Left lobe of liver (tissue), 2 donors: Measurements from ENCODE around the gene SOCS4. TPM values are rescaled to one million over a fixed set of nuclear protein-coding genes. Genes with fewer than 3 reads are reported as not detected.
A peak's percentile ranks its signal among the peaks of the same experiment; 100 is the strongest.
"Not testable (repeated sequence)": the region's sequence is repeated elsewhere in the genome, so short reads cannot be mapped to it uniquely, and the experiment has no call there.

ENCODE experiments used
- ATAC-seq: fragments of 200-7000 bp; cut with Tn5 transposase; one replicate; pipeline ENCODE4 v1.9.1; 2020; ENCODE audit warnings: mild to moderate bottlenecking, moderate library complexity
- DNase-seq: peaks from one replicate; pipeline ENCODE4 v3.0.0-alpha.2; 2020; ENCODE audit warnings: low spot score
- total RNA-seq: library from RNA; stranded (reverse); gene quantifications from one replicate; pipeline ENCODE4 v1.2.1, GENCODE V29; 2021
- donor health status: DM: no; HTN: no; CAD: no; lungs with moderate emphysema.
- donor health status: DM: no; HTN: yes; CAD: no.

SOCS4 gene
- 4.5 TPM for total RNA-seq

GRCh38 chr14:55026793-55027561 lies at the start of gene SOCS4, which contains the start of gene WDHD1:
SOCS4 (plus strand) TSS chr14:55027236; CDS start chr14:55043042, 15,806 bp downstream.
WDHD1 (minus strand) TSS chr14:55027099; CDS start chr14:55026787, 312 bp downstream.
- ATAC-seq, result peak; percentile 99

DNA sequence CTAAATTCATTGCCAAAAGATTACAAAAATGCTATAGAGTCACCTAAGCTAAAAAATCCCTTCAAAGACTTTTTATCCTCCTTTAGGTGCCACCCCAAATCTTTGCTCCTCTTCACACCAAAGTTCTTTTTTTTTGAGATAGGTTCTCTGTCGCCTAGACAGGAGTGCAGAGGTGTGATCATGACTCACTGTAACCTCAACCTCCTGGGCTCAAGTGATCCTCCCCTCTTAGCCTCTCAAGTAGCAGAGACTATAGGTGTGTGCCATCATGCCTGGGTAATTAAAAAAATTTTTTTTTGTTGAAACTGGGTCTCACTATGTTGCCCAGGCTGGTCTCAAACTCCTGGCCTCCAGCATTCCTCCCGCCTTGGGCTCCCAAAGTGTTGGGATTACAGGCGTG lies 48.0 kb upstream of the SOCS4 start:
- no peak for ATAC-seq
- DNase-seq, result no peak

More at GRCh38 chr14:55026793-55027561, at the start of gene SOCS4, which contains the start of gene WDHD1:
- DNase-seq, result peak; percentile 97

DNA sequence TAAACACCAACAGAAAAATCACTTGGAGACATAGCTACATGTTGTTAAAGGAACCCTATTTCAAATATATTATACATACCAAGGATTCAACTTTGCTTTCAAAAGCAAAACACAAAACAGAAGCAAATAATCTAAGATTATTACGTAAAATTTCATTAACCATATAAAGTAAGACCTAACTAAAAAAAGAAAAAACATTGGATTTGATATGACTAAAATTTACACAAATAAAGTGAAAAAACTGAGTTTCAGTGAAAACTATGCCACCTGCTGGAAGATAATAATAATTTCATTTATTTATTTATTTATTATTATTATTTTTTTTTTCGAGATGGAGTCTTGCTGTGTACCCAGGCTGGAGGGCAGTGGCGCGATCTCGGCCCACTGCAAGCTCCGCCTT lies 45.3 kb upstream of the SOCS4 start:
- DNase-seq, result no peak
- ATAC-seq, result no peak

- no peak for DNase-seq
- ATAC-seq, result no peak
Observed at GRCh38 chr14:54985156-54985555, 41.9 kb upstream of the SOCS4 start.

GRCh38 chr14:55000381-55000780 lies 26.7 kb upstream of the SOCS4 start:
- no peak for ATAC-seq
- DNase-seq, result no peak

GRCh38 chr14:55005071-55005470 lies 22.0 kb upstream of the SOCS4 start:
- ATAC-seq, result no peak
- DNase-seq, result no peak

GRCh38 chr14:55015006-55015405 lies 12.0 kb upstream of the SOCS4 start:
- no peak for DNase-seq
- ATAC-seq, result no peak

- no peak for ATAC-seq
- no peak for DNase-seq
Observed at GRCh38 chr14:55019968-55020554, 7.0 kb upstream of the SOCS4 start.

GRCh38 chr14:55024365-55024764 lies 2.7 kb upstream of the SOCS4 start:
- ATAC-seq, DNase-seq: not testable (repeated sequence)

DNA sequence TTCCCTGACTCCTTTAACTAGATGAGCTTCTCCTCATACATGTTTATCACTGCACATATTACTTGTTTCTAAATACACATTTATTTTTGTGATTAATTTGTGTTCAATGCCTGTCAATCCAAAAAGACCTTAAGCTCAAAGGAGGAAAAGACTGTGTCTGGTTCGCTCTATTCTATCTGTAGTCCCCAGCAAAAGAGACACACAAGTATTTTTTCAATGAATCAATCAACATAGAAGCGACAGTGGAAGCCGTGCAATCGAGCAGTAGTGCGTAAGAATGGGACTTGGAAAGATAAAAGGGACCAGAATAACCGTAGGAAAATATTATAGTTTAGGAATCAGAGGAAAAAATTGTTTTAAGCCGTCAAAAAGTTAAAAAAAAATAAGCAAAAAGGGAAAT lies 1.1 kb upstream of the SOCS4 start:
- ATAC-seq, result no peak

DNA sequence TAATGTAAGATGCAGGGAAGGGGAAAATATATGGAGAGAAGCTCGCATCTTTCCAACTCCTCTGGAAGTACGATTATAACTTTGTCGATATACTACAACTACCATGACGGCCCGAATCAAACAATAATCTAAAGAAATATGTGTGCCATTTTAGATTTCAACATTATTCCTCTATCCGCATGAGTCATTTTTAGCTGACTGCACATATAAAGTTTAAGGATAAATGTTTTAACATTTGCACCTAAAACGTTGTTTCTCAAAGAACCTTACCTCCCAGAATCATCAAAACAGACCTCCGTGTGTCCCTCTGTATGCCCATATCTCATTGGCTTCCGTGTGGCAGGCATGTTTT lies 619 bp upstream of the SOCS4 start:
- no peak for DNase-seq
- ATAC-seq, result no peak

More for the DNA sequence above, 1.1 kb upstream of the SOCS4 start:
- no peak for DNase-seq

- ATAC-seq (no peak), DNase-seq (no peak)
Observed at GRCh38 chr14:55028066-55028465, 1.0 kb downstream of the SOCS4 start.

DNA sequence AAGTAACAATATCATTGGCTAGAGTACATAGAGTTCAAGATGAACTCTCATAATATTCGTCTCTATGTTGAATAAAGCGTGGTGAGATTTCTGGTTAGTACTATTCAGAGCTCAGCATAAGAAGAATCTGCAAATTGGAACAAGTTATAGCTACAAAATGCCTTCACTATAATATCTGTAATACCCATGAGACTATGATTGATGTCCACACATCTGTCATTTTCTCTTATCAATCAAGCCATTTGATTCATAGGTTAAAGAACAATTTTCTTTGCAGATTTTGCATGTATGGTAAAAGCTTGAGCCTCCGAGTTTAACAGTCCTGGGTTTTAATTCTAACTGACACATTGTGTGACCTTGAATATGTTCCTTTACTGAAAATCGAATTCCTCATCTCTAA lies 1.4 kb downstream of the SOCS4 start:
- no peak for ATAC-seq

DNA sequence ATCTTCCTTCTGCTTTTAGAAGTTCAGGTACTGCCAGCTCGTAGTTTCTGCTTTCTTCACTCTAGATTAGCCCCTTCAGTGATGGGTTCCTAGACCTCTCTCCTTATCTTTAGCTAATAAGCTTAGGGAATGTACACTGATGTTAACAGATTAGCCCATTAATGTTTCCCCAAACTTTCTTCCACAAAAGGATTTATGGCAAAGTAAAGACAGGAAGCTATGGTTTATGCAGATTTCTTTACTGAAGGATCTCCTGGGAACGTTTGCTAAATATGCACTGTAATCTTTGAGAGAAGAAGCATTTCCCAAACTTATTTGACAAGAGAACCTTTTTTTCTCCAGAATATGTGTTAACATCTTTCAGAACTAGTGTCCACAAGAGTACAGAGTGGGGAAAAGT lies 4.2 kb downstream of the SOCS4 start:
- ATAC-seq, result no peak

More for the DNA sequence above, 1.4 kb downstream of the SOCS4 start:
- no peak for DNase-seq

DNA sequence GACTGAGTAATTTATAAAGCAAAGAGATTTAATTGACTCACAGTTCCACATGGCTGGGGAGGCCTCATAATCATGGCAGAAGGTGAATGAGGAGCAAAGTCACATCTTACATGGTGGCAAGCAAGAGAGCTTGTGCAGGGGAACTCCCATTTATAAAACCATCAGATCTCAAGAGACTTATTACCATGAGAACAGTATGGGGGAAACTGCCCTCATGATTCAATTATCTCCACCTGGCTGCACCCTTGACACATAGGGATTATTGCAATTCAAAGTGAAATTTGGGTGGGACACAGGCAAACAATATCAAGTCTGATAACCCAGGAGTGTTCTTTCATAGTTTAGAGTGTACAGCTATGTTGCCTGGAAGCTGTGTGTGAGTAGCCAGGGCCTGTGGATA lies 11.0 kb downstream of the SOCS4 start:
- not testable (repeated sequence) for DNase-seq, ATAC-seq

More for the DNA sequence above, 4.2 kb downstream of the SOCS4 start:
- DNase-seq, result no peak

DNA sequence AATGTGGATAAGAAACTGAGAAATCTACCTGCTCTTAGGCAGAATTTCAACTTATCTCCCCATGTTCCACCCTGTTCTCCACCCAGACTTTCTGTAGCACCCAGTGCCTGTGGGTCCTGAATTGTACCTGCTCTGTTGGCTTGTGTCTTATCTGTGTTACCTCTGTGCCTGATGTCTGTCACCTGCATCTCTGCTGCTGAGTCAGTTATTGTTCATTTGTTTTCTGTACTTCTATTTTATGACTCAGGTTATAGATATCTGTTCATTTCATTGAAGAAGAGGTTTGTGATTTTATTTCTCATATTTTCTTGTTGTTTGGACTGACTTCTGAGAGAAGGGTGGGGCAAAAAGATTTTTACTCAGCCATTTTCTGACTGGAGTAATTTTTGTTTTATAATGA lies 11.7 kb downstream of the SOCS4 start:
- DNase-seq (no peak), ATAC-seq (no peak)

DNA sequence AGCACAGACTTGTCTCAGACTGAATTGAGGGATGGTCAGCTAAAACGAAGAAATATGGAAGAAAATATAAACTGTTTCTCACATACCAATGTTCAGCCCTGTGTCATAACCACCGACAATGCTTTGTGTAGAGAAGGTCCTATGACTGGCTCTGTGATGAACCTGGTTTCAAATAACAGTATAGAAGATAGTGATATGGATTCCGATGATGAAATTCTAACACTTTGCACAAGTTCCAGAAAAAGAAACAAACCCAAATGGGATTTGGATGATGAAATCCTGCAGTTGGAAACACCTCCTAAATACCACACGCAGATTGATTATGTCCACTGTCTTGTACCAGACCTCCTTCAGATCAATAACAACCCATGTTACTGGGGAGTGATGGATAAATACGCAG lies 16.5 kb downstream of the SOCS4 start:
- ATAC-seq (no peak), DNase-seq (no peak)

GRCh38 chr14:55045087-55045486 lies 18.1 kb downstream of the SOCS4 start:
- ATAC-seq (no peak), DNase-seq (no peak)

DNA sequence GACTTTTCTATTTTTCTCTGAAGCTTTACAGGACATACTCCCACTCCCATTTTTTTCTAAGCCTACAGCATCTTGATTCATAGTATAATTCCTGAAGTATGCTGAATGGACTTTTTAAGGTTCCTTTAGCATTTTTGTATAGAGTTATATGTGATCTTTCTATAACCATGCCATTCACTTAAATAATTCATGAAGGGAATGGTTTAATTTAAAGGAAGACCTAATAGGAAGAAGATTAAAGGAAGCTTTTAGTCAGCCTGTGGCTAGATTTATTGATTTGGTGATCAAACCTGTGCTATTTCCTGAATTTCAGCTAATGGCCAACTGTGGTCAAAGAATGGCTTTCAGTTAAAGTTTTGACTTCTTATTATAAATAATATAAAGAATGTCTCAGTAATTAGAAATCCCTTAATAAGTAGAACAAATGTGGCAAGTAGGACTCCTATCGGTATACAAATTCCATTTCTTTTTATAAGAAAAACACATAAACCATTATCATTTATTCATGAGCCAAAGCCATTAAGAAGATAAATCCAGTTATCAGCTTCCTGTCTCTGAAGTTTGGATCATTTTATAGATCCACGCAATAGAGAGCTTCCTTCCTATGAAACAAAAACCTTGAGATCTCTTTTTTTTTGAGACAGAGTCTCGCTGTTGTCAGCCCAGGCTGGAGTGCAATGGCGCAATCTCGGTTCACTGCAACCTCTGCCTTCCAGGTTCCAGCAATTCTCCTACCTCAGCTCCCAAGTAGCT lies 20.4 kb downstream of the SOCS4 start:
- DNase-seq, result no peak
- no peak for ATAC-seq

DNA sequence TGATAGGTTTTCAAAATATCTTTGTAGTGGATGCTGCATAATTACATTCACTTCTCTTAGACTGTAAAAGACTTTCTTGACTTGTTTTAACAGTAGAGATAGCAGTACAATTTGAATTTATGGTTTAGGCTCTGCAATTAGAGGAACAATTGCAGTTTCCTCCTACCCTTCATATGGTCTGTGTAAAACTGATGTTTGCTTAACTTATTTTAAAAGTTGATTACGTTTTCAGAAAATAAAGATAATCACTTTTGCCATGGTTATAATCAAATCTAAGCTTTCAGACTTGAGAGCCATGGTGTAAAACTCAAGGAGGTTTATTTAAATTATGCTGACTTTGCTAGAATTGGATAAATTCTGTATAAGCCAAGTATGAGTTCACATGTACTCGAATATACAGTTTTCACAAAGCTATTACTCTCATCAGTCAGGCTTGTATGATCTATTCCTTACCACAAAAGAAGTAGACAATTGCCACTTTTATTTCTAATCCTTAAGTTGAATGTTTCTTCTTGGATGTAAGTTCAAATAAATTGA lies 21.9 kb downstream of the SOCS4 start:
- DNase-seq (no peak), ATAC-seq (no peak)

- ATAC-seq (no peak), DNase-seq (no peak)
Observed at GRCh38 chr14:55051165-55051422, 24.1 kb downstream of the SOCS4 start.
